ENCODE measurements around the gene OR1N1. TPM values are rescaled to one million over a fixed set of nuclear protein-coding genes. Genes with fewer than 3 reads are reported as not detected.

The OR1N1 gene
- total RNA-seq, 1 donor from 2014 or later, result not detected

Other genes with a start within 250 kb of the OR1N1 start
- 29.9 TPM for gene PTGS1, start 156.3 kb downstream of the OR1N1 start, total RNA-seq
- not detected for gene OR1J1, start 49.4 kb downstream of the OR1N1 start, total RNA-seq
- gene OR1J2, start 16.5 kb downstream of the OR1N1 start, total RNA-seq, result not detected
- gene OR1J4, start 8.2 kb downstream of the OR1N1 start, total RNA-seq, result 0.20 TPM
- not detected for gene OR1N2, start 25.8 kb upstream of the OR1N1 start, total RNA-seq
- gene OR1L8, start 56.1 kb upstream of the OR1N1 start, total RNA-seq, result not detected
- gene OR1Q1, start 87.4 kb upstream of the OR1N1 start, total RNA-seq, result not detected
- not detected for gene OR1B1, start 130.3 kb upstream of the OR1N1 start, total RNA-seq
- gene OR1L1, start 134.4 kb upstream of the OR1N1 start, total RNA-seq, result not detected
- not detected for gene OR1L3, start 147.8 kb upstream of the OR1N1 start, total RNA-seq
- gene OR1L4, start 196.7 kb upstream of the OR1N1 start, total RNA-seq, result not detected
- gene OR1L6, start 215.0 kb upstream of the OR1N1 start, total RNA-seq, result not detected

Measured in esophagus mucosa (tissue), 1 donor.